Mesendoderm (in vitro differentiated cells): Measurements from ENCODE around the gene RNF213.

Source experiments
- DNase-seq: peaks from one replicate; pipeline ENCODE4 v3.0.0; 2013
- H2AK5ac ChIP-seq: 2 replicates; pipeline ENCODE4 v1.6.1; 2013; ENCODE audit warnings: low read length, inconsistent platforms
- H2BK120ac ChIP-seq: 2 replicates; pipeline ENCODE4 v1.6.1; 2013; ENCODE audit warnings: low read depth, mild to moderate bottlenecking, low read length, moderate library complexity, mixed read lengths
- H2BK15ac ChIP-seq: replicated peaks from 2 replicates; pipeline ENCODE4 v1.6.1; 2013; ENCODE audit warnings: low read depth, mild to moderate bottlenecking, moderate library complexity
- H2BK5ac ChIP-seq: 2 replicates; pipeline ENCODE4 v1.6.1; 2013; ENCODE audit warnings: low read length, inconsistent platforms
- H3K18ac ChIP-seq: 2 replicates; pipeline ENCODE4 v1.6.1; 2013; ENCODE audit warnings: mild to moderate bottlenecking, low read length, mixed read lengths
- H3K23ac ChIP-seq: one replicate; pipeline ENCODE4 v1.6.1; 2013; ENCODE audit warnings: low read length
- H3K27ac ChIP-seq: 2 replicates; pipeline ENCODE4 v1.5.1; 2013; ENCODE audit warnings: low read depth, mild to moderate bottlenecking, inconsistent platforms, low read length, moderate library complexity
- H3K27me3 ChIP-seq: 2 replicates; pipeline ENCODE4 v1.6.1; 2013; ENCODE audit warnings: low read length, control low read depth, mild to moderate bottlenecking, inconsistent platforms; ENCODE audit not compliant: insufficient read depth, poor library complexity
- H3K36me3 ChIP-seq: 2 replicates; pipeline ENCODE4 v1.6.1; 2013; ENCODE audit warnings: low read length, inconsistent platforms; ENCODE audit not compliant: control insufficient read depth, insufficient read depth
- H3K4ac ChIP-seq: one replicate; pipeline ENCODE4 v1.6.1; 2013; ENCODE audit warnings: low read depth, mild to moderate bottlenecking, low read length, moderate library complexity
- H3K4me1 ChIP-seq: 2 replicates; pipeline ENCODE4 v1.6.1; 2013; ENCODE audit warnings: low read depth, low read length, inconsistent platforms; ENCODE audit not compliant: control insufficient read depth
- H3K4me2 ChIP-seq: 2 replicates; pipeline ENCODE4 v1.6.1; 2013; ENCODE audit warnings: low read length
- H3K4me3 ChIP-seq: 2 replicates; pipeline ENCODE4 v1.5.1; 2013; ENCODE audit warnings: mild to moderate bottlenecking, low read length
- H3K56ac ChIP-seq: one replicate; pipeline ENCODE4 v1.6.1; 2013; ENCODE audit warnings: low read length
- H3K79me1 ChIP-seq: 2 replicates; pipeline ENCODE4 v1.6.1; 2013; ENCODE audit warnings: low read length, inconsistent platforms
- H3K79me2 ChIP-seq: 2 replicates; pipeline ENCODE4 v1.6.1; 2013; ENCODE audit warnings: mild to moderate bottlenecking, low read length; ENCODE audit not compliant: control insufficient read depth, insufficient read depth
- H3K9ac ChIP-seq: 2 replicates; pipeline ENCODE4 v1.6.1; 2013; ENCODE audit warnings: low read length, inconsistent platforms
- H4K5ac ChIP-seq: one replicate; pipeline ENCODE4 v1.6.1; 2013; ENCODE audit warnings: low read length
- H4K8ac ChIP-seq: one replicate; pipeline ENCODE4 v1.6.1; 2013; ENCODE audit warnings: low read depth, mild to moderate bottlenecking, control low read depth, low read length, moderate library complexity
- WGBS: extraction: QIAGEN DNeasy Blood & Tissue Kit; methylation state at CpG from one replicate; pipeline ENCODE4 v1.1.7; 2013; ENCODE audit warnings: low lambda C conversion rate, missing lambda C conversion rate; ENCODE audit not compliant: insufficient coverage; ENCODE audit errors: extremely low coverage; 5-methylcytosine and 5-hydroxymethylcytosine counted together

Gene RNF213

GRCh38 chr17:80363518-80364090 lies 103.0 kb downstream of the RNF213 start:
- H3K56ac ChIP-seq, result no peak overlapping the region
- peaks cover 8% of the 10 kb centered on the region for H3K36me3 ChIP-seq
- H3K4ac ChIP-seq, result no peak overlapping the region
- no peak for DNase-seq
- no peaks in the 10 kb centered on the region for H3K79me2 ChIP-seq
- H3K23ac ChIP-seq, result no peak overlapping the region
- no peak overlapping the region for H2BK15ac ChIP-seq
- WGBS, result no CpG with 5 or more reads among the region's 28 CpGs
- no peaks in the 10 kb centered on the region for H3K27me3 ChIP-seq
- H3K18ac ChIP-seq, result no peak overlapping the region
- H3K4me2 ChIP-seq, result no peak overlapping the region
- H2BK5ac ChIP-seq, result no peak overlapping the region
- no peaks in the 10 kb centered on the region for H3K79me1 ChIP-seq
- no peak overlapping the region for H3K4me3 ChIP-seq
- H2BK120ac ChIP-seq, result no peak overlapping the region
- no peaks in the 10 kb centered on the region for H3K4me1 ChIP-seq
- no peak overlapping the region for H3K27ac ChIP-seq
- H4K5ac ChIP-seq, result no peak overlapping the region
- no peak overlapping the region for H4K8ac ChIP-seq
- H2AK5ac ChIP-seq, result no peak overlapping the region
- H3K9ac ChIP-seq, result no peak overlapping the region

GRCh38 chr17:80364091-80364691 lies 103.5 kb downstream of the RNF213 start:
- Histone ChIP-seq H3K79me2 (no peaks in the 10 kb centered on the region), H2BK5ac (no peak overlapping the region), H4K8ac (no peak overlapping the region), H3K27me3 (no peaks in the 10 kb centered on the region), H2AK5ac (no peak overlapping the region), H3K4me2 (no peak overlapping the region), H3K56ac (no peak overlapping the region), H3K79me1 (no peaks in the 10 kb centered on the region), H3K9ac (no peak overlapping the region), H4K5ac (no peak overlapping the region), H3K4ac (no peak overlapping the region), H3K18ac (no peak overlapping the region), H3K27ac (no peak overlapping the region), H3K36me3 (peaks cover 6% of the 10 kb centered on the region), H2BK120ac (no peak overlapping the region), H3K4me3 (no peak overlapping the region), H3K23ac (no peak overlapping the region), H2BK15ac (no peak overlapping the region), H3K4me1 (no peaks in the 10 kb centered on the region)
- DNase-seq, result peak; percentile 26
- no CpG with 5 or more reads among the region's 29 CpGs for WGBS

GRCh38 chr17:80365001-80365965 lies 104.6 kb downstream of the RNF213 start:
- no peaks in the 10 kb centered on the region for H3K27me3 ChIP-seq
- no peak overlapping the region for H3K4me3 ChIP-seq
- H3K4me2 ChIP-seq, result no peak overlapping the region
- no peak overlapping the region for H2BK15ac ChIP-seq
- H3K27ac ChIP-seq, result no peak overlapping the region
- no peak overlapping the region for H4K8ac ChIP-seq
- no peak overlapping the region for H2BK120ac ChIP-seq
- H3K18ac ChIP-seq, result no peak overlapping the region
- H3K36me3 ChIP-seq, result peaks cover 6% of the 10 kb centered on the region
- no peak overlapping the region for H3K23ac ChIP-seq
- H3K56ac ChIP-seq, result no peak overlapping the region
- no peaks in the 10 kb centered on the region for H3K4me1 ChIP-seq
- H3K4ac ChIP-seq, result no peak overlapping the region
- H4K5ac ChIP-seq, result no peak overlapping the region
- no CpG with 5 or more reads among the region's 29 CpGs for whole genome bisulfite sequencing
- H2BK5ac ChIP-seq, result no peak overlapping the region
- no peak overlapping the region for H3K9ac ChIP-seq
- DNase-seq, result no peak
- no peak overlapping the region for H2AK5ac ChIP-seq
- no peaks in the 10 kb centered on the region for H3K79me1 ChIP-seq
- H3K79me2 ChIP-seq, result no peaks in the 10 kb centered on the region

- H3K36me3 ChIP-seq, result peaks cover 6% of the 10 kb centered on the region
- no peaks in the 10 kb centered on the region for H3K79me1 ChIP-seq
- WGBS, result no CpG with 5 or more reads among the region's 11 CpGs
- no peak overlapping the region for H2BK5ac ChIP-seq
- no peak overlapping the region for H3K4ac ChIP-seq
- no peaks in the 10 kb centered on the region for H3K27me3 ChIP-seq
- H4K8ac ChIP-seq, result no peak overlapping the region
- H3K23ac ChIP-seq, result no peak overlapping the region
- H3K9ac ChIP-seq, result no peak overlapping the region
- no peak overlapping the region for H3K4me3 ChIP-seq
- H3K56ac ChIP-seq, result no peak overlapping the region
- H3K27ac ChIP-seq, result no peak overlapping the region
- no peak overlapping the region for H2BK15ac ChIP-seq
- no peak overlapping the region for H3K4me2 ChIP-seq
- no peaks in the 10 kb centered on the region for H3K4me1 ChIP-seq
- H3K18ac ChIP-seq, result no peak overlapping the region
- H2BK120ac ChIP-seq, result no peak overlapping the region
- no peak overlapping the region for H2AK5ac ChIP-seq
- H3K79me2 ChIP-seq, result no peaks in the 10 kb centered on the region
- H4K5ac ChIP-seq, result no peak overlapping the region
- no peak for DNase-seq
These were observed 105.3 kb downstream of the RNF213 start for GRCh38 chr17:80365983-80366382.

GRCh38 chr17:80367503-80367902 lies 106.9 kb downstream of the RNF213 start:
- no peak overlapping the region for H3K27ac ChIP-seq
- no peak overlapping the region for H2AK5ac ChIP-seq
- no CpG with 5 or more reads among the region's 17 CpGs for WGBS

More at GRCh38 chr17:80367503-80367902, 106.9 kb downstream of the RNF213 start:
- H3K27me3 ChIP-seq, result no peaks in the 10 kb centered on the region
- H3K4me1 ChIP-seq, result no peaks in the 10 kb centered on the region
- no peak overlapping the region for H3K4me3 ChIP-seq
- no peak overlapping the region for H3K4me2 ChIP-seq
- no peak overlapping the region for H2BK15ac ChIP-seq
- no peak overlapping the region for H2BK5ac ChIP-seq
- no peak overlapping the region for H3K9ac ChIP-seq
- DNase-seq, result no peak
- H3K23ac ChIP-seq, result no peak overlapping the region
- H4K5ac ChIP-seq, result no peak overlapping the region
- peaks cover 4% of the 10 kb centered on the region for H3K36me3 ChIP-seq
- no peak overlapping the region for H3K56ac ChIP-seq
- H3K18ac ChIP-seq, result no peak overlapping the region
- no peaks in the 10 kb centered on the region for H3K79me2 ChIP-seq
- no peaks in the 10 kb centered on the region for H3K79me1 ChIP-seq
- H4K8ac ChIP-seq, result no peak overlapping the region
- H3K4ac ChIP-seq, result no peak overlapping the region
- no peak overlapping the region for H2BK120ac ChIP-seq
